ENCODE measurements around the gene RNF166.

The RNF166 gene

GRCh38 chr16:88650749-88651275, 55.4 kb downstream of the RNF166 start, which contains the start of gene CYBA:
TSS of gene CYBA (minus strand) at chr16:88651053. CDS start at chr16:88651013, 40 bp downstream.
- peak; percentile 89 to 90 for DNase-seq

DNA sequence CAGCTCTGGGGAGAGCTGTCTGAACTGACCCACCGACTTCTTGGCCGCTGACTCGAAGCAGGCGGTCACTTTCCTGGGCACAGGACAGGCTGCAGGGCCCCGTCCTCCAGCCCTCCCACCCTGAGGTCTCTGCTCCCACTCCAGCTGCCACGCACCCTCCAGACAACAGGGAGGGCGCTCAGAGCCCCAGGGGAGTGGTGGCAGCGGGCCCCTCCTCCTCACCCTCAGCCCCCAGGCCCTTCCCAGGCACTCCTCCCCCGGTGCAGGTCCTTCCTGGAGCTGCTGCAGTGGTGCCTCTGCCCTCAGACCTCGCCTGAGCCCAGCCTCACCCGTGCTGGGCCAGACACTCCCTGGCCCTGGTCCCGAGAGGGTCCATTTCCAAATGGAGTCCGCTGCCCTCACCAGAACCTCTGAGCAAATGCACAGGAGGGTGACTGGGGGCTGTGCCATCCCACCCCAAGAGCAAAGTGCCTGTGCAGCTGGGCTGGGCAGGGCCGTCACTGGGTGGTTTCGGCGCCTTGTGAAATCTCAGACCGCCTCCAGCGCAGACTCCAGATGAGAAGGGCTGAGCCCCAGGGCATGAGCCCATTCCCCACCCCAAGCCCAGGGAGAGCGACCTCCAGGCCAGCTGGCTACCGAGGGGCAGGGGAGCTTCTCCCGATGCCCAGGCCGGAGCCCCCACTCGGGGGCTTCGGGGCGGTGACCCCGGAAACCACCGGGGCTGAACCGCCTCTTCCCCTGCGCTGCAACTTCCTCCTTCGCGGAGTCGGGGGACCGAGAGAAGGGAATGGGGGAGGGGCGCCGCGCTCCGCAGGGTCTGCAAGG, 56.1 kb downstream of the RNF166 start:
- peak; percentile 43 to 51 for DNase-seq

GRCh38 chr16:88649195-88649923, 56.8 kb downstream of the RNF166 start:
- no peak for DNase-seq

GRCh38 chr16:88647178-88648070, 58.8 kb downstream of the RNF166 start:
- DNase-seq, result no peak

Data from CD4-positive, alpha-beta T cell treated with Interleukin-1 beta for 1 hour (primary cell).